A673 (cell line): ENCODE results near the gene LYRM4. TPM values are rescaled to one million over a fixed set of nuclear protein-coding genes. Genes with fewer than 3 reads are reported as not detected.
"Not testable (repeated sequence)": the region's sequence is repeated elsewhere in the genome, so short reads cannot be mapped to it uniquely, and the experiment has no call there.

Source experiments
- BruUV-seq: library from RNA; stranded (reverse); fragments of 400-500 nt; replicated peaks from 2 replicates; lab custom pipeline; 2021; lab: Mats Ljungman, UMichigan
- CTCF ChIA-PET: fragments of 300-600 bp; sonication (Branson Sonifier 250); formaldehyde crosslinking; loops from one replicate; lab custom pipeline; 2022; ENCODE audit warnings: antibody characterized with exemption; lab: Charles Lee
- POLR2A ChIA-PET: fragments of 300-600 bp; sonication (Branson Sonifier 250); formaldehyde crosslinking; loops from one replicate; lab custom pipeline; 2022; ENCODE audit warnings: antibody characterized with exemption; ENCODE audit not compliant: low non-redundant PET; lab: Charles Lee
- DNase-seq: peaks from one replicate; pipeline ENCODE4 v3.0.0-alpha.2; 2015; ENCODE audit warnings: low spot score
- H3K27ac ChIP-seq: fragments of 200-600 bp; sonication (generic); 2 replicates; pipeline ENCODE4 v1.5.1; 2016; ENCODE audit warnings: mixed run types, low read depth, mild to moderate bottlenecking, mixed read lengths, antibody characterized with exemption, low read length; ENCODE audit not compliant: poor library complexity, severe bottlenecking
- H3K27me3 ChIP-seq: fragments of 200-600 bp; sonication (generic); replicated peaks from 2 replicates; pipeline ENCODE4 v1.6.1; 2017; ENCODE audit warnings: mixed run types, low read depth, mild to moderate bottlenecking, mixed read lengths, antibody characterized with exemption, low read length; ENCODE audit not compliant: insufficient read depth, poor library complexity
- H3K36me3 ChIP-seq: fragments of 200-600 bp; sonication (generic); 2 replicates; pipeline ENCODE4 v1.6.1; 2016; ENCODE audit warnings: mixed run types, mild to moderate bottlenecking, mixed read lengths, antibody characterized with exemption, low read length; ENCODE audit not compliant: insufficient read depth, poor library complexity, severe bottlenecking
- H3K4me1 ChIP-seq: fragments of 200-600 bp; sonication (generic); 2 replicates; pipeline ENCODE4 v1.6.1; 2017; ENCODE audit warnings: mixed run types, mild to moderate bottlenecking, mixed read lengths, antibody characterized with exemption, low read length; ENCODE audit not compliant: insufficient read depth, poor library complexity, severe bottlenecking
- H3K4me3 ChIP-seq: fragments of 200-600 bp; sonication (generic); 2 replicates; pipeline ENCODE4 v1.5.1; 2016; ENCODE audit warnings: low read depth, mixed run types, mild to moderate bottlenecking, mixed read lengths, low read length; ENCODE audit not compliant: poor library complexity, severe bottlenecking
- H3K9me3 ChIP-seq: fragments of 200-600 bp; sonication (generic); 2 replicates; pipeline ENCODE4 v1.6.1; 2016; ENCODE audit warnings: mixed run types, low read depth, mild to moderate bottlenecking, mixed read lengths, antibody characterized with exemption, low read length; ENCODE audit not compliant: poor library complexity, severe bottlenecking
- CTCF ChIP-seq: fragments of 300-800, 200-600 bp; sonication (generic); conservative IDR thresholded peaks from 2 replicates; pipeline ENCODE4 v1.5.1; 2017; ENCODE audit warnings: low read depth, mild to moderate bottlenecking, antibody characterized with exemption, low read length, moderate library complexity, mixed read lengths
- EZH2 ChIP-seq: fragments of 200-600 bp; sonication (generic); IDR thresholded peaks from 2 replicates; pipeline ENCODE4 v1.6.1; 2017; ENCODE audit warnings: borderline replicate concordance, low read depth, mild to moderate bottlenecking, mixed read lengths, antibody characterized with exemption, low read length; ENCODE audit not compliant: poor library complexity, severe bottlenecking
- intact Hi-C: fragments of 100-400 bp; cut with micrococcal nuclease; formaldehyde crosslinking; loops from one replicate; pipeline ENCODE4 v1.10.0; 2022; ENCODE audit not compliant: unreplicated experiment
- total RNA-seq: library from RNA; stranded (reverse); gene quantifications from 2 replicates; pipeline ENCODE4 v1.2.3, GENCODE V29; 2021

Gene LYRM4
- total RNA-seq, 1 experiment from 2014 or later = 53.6 TPM

GRCh38 chr6:5121479-5121878, 139.3 kb downstream of the LYRM4 start:
- intact Hi-C loops = no loop called here
- H3K27me3 ChIP-seq = no peaks in the 10 kb centered on the region
- TF ChIP-seq EZH2 (no peak), CTCF (no peak)
- POLR2A ChIA-PET = no interaction called here
- no peak for DNase-seq
- H3K36me3 ChIP-seq = no peaks in the 10 kb centered on the region
- no peak overlapping the region for H3K27ac ChIP-seq
- H3K4me1 ChIP-seq = peaks cover 10% of the 10 kb centered on the region
- no TSS peak for BruUV-seq
- CTCF ChIA-PET = no interaction called here
- no peak overlapping the region for H3K4me3 ChIP-seq
- H3K9me3 ChIP-seq = no peaks in the 10 kb centered on the region

DNA sequence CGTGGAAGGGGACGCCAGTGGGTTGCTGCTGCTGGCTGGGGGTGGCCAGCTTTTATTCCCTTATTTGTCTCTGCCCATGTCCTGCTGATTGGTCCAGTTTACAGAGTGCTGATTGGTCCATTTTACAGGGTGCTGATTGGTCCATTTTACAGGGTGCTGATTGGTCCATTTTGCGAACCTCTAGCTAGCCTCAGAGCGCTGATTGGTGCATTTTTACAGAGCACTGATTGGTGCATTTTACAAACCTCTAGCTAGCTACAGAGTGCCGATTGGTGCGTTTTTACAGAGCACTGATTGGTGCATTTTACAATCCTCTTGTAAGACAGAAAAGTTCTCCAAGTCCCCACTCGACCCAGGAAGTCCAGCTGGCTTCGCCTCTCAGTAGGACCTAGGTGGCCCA, 140.2 kb downstream of the LYRM4 start:
- H3K9me3 ChIP-seq, POLR2A ChIA-PET, BruUV-seq, H3K36me3 ChIP-seq, H3K4me3 ChIP-seq, H3K27me3 ChIP-seq, H3K27ac ChIP-seq, CTCF ChIA-PET, intact Hi-C loops, DNase-seq: not testable (repeated sequence)
- H3K4me1 ChIP-seq = peaks cover 19% of the 10 kb centered on the region

DNA sequence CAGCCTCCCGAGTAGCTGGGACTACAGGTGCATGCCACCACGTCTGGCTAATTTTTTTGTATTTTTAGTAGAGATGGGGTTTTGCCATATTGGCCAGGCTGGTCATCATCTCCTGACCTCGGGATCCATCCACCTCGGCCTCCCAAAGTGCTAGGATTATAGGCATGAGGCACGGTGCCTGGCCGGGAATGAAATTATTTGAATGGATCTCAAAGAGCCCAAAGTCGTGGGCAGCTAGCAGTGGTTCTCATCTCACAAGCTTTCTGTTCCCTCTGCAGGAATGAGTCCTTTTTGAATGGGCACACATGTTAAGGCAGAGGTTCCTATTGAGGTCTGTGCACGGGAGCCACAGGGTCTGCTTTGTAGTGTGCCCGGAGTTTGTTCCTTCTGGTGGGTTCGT, 140.7 kb downstream of the LYRM4 start:
- no peaks in the 10 kb centered on the region for H3K27me3 ChIP-seq
- no peak for DNase-seq
- H3K9me3 ChIP-seq = no peaks in the 10 kb centered on the region
- no peak overlapping the region for H3K27ac ChIP-seq
- H3K4me1 ChIP-seq = peaks cover 21% of the 10 kb centered on the region
- ChIA-PET POLR2A (no interaction called here), CTCF (no interaction called here)
- H3K36me3 ChIP-seq = no peaks in the 10 kb centered on the region
- TF ChIP-seq EZH2 = no peak
- no peak for TF ChIP-seq CTCF
- H3K4me3 ChIP-seq = no peak overlapping the region
- intact Hi-C loops = no loop called here
- BruUV-seq = no TSS peak
